ENCODE data around the gene MKI67. TPM values are rescaled to one million over a fixed set of nuclear protein-coding genes. Genes with fewer than 3 reads are reported as not detected.

Gene MKI67
- total RNA-seq, 3 donors from 2014 or later, result 5.4 to 5.7 (median 5.4) TPM

DNA sequence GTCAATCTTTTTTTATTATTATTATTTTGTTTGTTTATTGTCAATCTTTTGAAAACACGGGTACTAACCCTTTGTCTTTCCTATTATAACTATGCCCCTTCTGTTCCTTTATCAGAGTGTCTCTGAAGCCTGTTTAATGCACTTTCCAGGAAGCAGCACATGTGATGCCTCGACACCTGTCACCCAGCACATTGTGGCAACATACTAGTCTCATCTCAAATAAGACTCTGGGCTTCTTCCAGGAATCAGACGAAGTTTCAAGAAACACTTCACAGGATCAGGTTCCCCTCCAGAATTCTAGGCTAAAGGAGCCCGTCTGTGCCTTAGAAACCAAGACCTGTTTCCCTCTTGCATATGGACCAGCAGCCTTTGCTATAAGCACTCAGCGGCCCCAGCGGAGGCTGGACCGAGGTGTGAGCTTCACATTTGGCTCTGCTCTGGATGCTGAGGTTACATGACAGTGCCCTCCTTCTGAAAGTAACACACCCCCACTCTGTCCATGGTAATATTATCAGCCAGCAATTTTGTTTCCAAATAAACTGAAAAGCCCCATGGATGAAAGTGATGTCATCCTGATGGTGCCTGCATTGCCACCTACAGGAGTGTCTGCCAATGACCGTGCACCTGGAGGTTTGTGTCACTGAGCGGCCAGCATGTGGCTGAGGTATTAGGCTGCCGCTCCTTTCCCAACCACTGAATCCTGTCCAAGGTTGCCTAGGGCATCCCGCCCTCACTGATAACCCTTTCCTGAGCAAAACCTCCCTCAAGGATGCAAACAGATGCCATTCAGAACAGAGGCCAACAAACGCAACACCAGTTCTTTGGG lies 38.1 kb downstream of the MKI67 start:
- no peak overlapping the region for H3K4me3 Mint-ChIP-seq
- peaks cover 10% of the 10 kb centered on the region for H3K36me3 Mint-ChIP-seq (ENCODE audit: insufficient read depth)
- no peaks in the 10 kb centered on the region for H3K9me3 Mint-ChIP-seq
- ATAC-seq (no peak), DNase-seq (no peak)
- no peaks in the 10 kb centered on the region for H3K4me1 Mint-ChIP-seq (ENCODE audit: low read depth)
- no peaks in the 10 kb centered on the region for H3K27me3 Mint-ChIP-seq (ENCODE audit: low read depth)

DNA sequence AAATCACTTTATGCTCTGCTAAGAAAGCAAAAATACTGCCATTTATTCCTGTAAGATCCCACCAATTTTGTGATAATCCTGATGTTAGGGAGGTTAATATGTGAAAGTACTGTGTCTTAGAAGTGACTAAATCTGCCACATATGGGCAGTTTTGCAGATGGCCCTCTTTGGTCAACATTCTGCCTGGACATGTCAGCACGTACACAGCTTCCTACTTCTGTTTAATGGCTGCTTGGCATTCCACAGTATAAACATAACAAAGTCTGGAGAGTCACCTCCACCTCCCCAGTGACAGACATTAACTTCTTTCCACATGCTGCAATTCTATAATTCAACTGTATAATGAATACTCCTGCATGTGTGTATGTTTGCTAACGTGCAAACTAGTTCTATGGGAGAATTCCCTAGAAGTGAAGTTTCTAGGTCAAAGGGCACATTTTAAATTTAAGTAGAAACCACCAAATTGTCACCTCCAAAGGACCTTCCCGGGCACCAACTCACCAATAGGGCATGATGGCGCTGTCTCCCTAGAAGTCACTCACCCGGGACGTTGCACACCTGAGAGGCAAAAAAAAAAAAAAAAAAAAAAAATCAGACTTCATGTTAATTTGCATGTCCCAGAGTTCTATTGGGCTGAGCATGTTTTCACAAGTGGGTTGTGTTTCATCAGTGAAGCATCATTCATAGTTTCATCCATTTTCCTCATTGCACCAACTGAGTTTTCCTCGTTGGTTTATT lies 38.9 kb downstream of the MKI67 start:
- no peaks in the 10 kb centered on the region for H3K27me3 Mint-ChIP-seq (ENCODE audit: low read depth)
- no peak for DNase-seq
- peaks cover 10% of the 10 kb centered on the region for H3K36me3 Mint-ChIP-seq (ENCODE audit: insufficient read depth)
- no peak for ATAC-seq
- H3K4me1 Mint-ChIP-seq (ENCODE audit: low read depth), result no peaks in the 10 kb centered on the region
- no peaks in the 10 kb centered on the region for H3K9me3 Mint-ChIP-seq
- H3K4me3 Mint-ChIP-seq, result no peak overlapping the region

DNA sequence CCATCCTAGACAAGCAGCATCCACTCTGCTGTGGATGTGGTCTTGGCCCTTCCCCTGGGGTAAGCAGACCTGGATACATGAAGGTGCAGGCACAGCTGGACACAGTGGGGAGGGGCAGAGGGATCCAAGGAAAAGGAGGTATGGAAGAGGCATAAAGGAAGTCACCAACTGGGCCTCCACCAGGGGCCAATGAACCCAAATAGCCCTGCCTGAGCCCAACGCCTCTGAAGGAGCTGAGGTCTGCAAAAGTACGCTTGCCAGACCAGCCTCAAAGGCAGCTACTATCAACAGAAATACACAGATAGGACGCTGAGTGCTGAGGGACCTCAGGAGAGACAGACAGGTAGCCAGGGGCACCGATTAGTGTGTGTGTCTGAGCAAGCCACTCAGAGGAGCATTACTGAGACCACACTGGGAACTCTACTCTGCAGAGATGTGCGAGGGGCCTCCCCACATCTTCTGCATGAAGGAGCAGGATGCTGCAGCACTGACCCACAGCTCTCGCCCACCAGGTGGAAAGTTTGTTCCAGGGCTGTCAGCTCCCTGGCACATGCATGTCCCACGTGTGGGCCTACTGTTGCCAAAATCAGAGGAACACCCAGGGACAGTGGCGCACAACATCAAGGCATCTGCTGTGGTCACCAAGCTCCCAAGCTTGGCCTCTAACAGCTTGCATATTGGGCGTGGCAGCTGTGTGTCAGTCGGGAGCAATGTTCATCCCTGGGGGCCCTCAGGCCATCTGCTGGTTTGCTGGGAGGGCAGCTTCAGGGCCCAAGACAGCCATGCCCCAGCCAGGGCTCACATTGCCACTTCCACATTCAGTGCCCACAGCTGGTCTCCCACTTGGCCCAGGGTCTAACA lies 40.0 kb downstream of the MKI67 start:
- H3K4me3 Mint-ChIP-seq, result no peak overlapping the region
- H3K36me3 Mint-ChIP-seq (ENCODE audit: insufficient read depth), result peaks cover 10% of the 10 kb centered on the region
- no peaks in the 10 kb centered on the region for H3K27me3 Mint-ChIP-seq (ENCODE audit: low read depth)
- ATAC-seq, result no peak
- no peak for DNase-seq
- no peaks in the 10 kb centered on the region for H3K9me3 Mint-ChIP-seq
- H3K4me1 Mint-ChIP-seq (ENCODE audit: low read depth), result no peaks in the 10 kb centered on the region

DNA sequence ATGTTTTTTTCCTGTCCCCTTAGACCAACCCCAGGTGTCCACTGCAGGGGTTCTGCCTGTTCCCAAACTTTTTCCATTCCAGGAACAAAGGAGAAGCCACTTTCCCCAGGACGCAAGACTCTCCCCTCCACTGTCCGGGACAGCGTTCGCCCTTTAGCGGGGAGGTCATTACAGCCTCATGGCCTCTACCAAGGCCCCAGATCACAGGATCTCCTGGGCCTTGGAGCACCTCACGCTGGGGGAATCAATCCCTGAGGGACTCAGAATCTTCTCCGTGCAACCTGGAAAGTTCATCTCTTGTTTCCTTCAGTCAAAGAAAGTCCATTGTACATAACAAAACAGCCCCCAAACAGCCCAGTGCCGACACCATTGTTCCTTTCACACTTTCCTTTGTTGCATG lies 41.2 kb downstream of the MKI67 start:
- H3K4me3 Mint-ChIP-seq, result no peak overlapping the region
- peaks cover 16% of the 10 kb centered on the region for H3K36me3 Mint-ChIP-seq (ENCODE audit: insufficient read depth)
- H3K4me1 Mint-ChIP-seq (ENCODE audit: low read depth), result no peaks in the 10 kb centered on the region
- ATAC-seq (no peak), DNase-seq (no peak)
- no peaks in the 10 kb centered on the region for H3K9me3 Mint-ChIP-seq
- no peaks in the 10 kb centered on the region for H3K27me3 Mint-ChIP-seq (ENCODE audit: low read depth)

DNA sequence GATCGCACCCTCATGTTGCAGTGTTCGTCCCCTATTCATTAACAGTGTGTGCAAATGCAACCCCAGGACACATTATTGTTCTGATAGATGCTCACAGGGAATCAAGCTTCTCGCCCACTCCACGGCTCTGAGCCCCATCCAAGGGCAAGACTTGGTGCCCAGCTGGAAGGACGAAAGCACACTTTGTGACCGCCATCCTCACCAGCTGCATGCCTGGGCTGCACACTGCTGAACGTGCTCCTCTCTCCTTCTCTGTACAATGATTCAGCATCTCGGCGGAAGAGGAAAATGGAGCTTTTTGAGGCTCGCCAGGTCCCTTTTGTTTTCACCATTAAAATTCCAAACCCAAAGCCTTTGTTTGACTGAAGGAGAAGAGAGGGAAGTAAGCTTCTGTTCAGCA lies 41.9 kb downstream of the MKI67 start:
- Mint-ChIP-seq H3K27me3 (ENCODE audit: low read depth) (no peaks in the 10 kb centered on the region), H3K4me1 (ENCODE audit: low read depth) (no peaks in the 10 kb centered on the region), H3K4me3 (no peak overlapping the region), H3K36me3 (ENCODE audit: insufficient read depth) (peaks cover 19% of the 10 kb centered on the region), H3K9me3 (no peaks in the 10 kb centered on the region)
- ATAC-seq, result no peak
- no peak for DNase-seq

DNA sequence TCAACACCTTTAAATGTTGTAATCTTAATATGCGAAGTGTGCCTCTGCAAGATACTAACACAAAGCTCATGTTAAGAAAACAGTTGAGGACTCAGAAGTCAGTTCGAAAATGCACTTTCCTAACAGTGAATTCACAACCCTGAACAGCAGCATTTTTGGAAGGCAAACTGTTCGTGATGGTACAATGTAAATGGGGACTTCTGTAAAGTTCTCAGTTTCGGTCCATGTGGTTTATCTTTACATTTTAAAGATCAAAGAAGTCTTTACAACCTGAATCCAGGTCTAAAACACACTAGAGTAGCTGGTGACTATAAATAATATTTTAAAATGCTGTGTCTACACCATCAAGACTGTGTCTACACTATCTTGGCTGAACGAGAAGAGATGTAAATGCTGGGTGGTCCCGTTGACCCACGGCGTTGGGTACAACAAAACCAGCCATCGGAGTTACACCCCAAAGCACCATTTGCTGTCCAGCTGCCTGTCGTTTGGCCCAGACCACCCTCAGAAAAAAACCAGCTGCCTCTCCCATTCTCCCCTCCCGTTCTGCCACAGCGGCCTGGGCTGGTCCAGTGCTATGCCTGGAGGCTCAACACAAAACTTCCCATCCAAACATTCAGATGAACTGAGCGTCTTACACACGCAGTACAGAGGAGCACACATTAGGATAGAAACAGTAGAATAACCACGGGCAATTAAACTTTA lies 42.9 kb downstream of the MKI67 start:
- DNase-seq (no peak), ATAC-seq (no peak)
- Mint-ChIP-seq H3K4me3 (no peak overlapping the region), H3K27me3 (ENCODE audit: low read depth) (no peaks in the 10 kb centered on the region), H3K4me1 (ENCODE audit: low read depth) (no peaks in the 10 kb centered on the region), H3K36me3 (ENCODE audit: insufficient read depth) (peaks cover 25% of the 10 kb centered on the region), H3K9me3 (no peaks in the 10 kb centered on the region)

DNA sequence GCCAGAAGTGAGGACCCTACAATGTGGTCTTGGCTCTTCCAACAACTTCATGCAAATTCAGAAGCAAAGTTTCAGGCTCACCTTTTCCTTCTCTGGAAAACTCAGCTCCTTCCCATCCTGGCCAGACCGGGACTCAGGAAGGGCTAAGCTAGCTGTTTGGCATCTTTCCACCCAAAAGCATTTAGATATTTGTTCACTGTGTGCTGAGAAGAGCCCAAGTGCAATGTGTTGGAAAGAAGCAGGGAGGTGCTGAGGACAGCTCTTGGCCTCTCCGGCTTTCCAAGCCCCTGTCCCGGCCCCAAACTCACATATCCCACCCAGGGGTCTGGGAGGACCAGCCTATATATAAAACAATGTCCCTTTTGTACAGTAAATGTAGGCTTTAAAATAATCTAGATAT lies 44.5 kb downstream of the MKI67 start:
- DNase-seq (no peak), ATAC-seq (no peak)
- H3K4me3 Mint-ChIP-seq, result no peak overlapping the region
- no peaks in the 10 kb centered on the region for H3K27me3 Mint-ChIP-seq (ENCODE audit: low read depth)
- H3K36me3 Mint-ChIP-seq (ENCODE audit: insufficient read depth), result peaks cover 28% of the 10 kb centered on the region
- no peaks in the 10 kb centered on the region for H3K9me3 Mint-ChIP-seq
- H3K4me1 Mint-ChIP-seq (ENCODE audit: low read depth), result no peaks in the 10 kb centered on the region

DNA sequence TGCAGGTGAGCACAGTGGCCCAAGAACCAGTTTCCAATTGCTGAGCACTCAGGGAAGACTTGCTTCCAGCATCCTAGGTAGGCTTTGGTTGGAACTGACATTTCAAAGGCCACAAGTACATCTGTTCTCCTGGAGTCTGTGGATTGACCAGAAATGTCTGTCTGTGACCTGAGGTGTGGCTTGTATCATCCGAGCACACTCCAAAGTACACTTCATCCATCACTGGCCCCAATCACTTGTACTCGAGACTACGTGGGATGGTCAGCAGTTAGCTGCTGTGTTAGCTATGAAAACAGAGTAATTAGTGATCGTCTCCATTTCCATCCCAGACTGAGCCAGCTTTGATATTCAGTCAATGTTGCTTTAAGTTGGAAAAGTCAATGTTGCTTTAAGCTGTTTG lies 45.0 kb downstream of the MKI67 start:
- H3K9me3 Mint-ChIP-seq, result no peaks in the 10 kb centered on the region
- H3K4me3 Mint-ChIP-seq, result no peak overlapping the region
- H3K4me1 Mint-ChIP-seq (ENCODE audit: low read depth), result no peaks in the 10 kb centered on the region
- DNase-seq (no peak), ATAC-seq (no peak)
- H3K36me3 Mint-ChIP-seq (ENCODE audit: insufficient read depth), result peaks cover 32% of the 10 kb centered on the region
- no peaks in the 10 kb centered on the region for H3K27me3 Mint-ChIP-seq (ENCODE audit: low read depth)

DNA sequence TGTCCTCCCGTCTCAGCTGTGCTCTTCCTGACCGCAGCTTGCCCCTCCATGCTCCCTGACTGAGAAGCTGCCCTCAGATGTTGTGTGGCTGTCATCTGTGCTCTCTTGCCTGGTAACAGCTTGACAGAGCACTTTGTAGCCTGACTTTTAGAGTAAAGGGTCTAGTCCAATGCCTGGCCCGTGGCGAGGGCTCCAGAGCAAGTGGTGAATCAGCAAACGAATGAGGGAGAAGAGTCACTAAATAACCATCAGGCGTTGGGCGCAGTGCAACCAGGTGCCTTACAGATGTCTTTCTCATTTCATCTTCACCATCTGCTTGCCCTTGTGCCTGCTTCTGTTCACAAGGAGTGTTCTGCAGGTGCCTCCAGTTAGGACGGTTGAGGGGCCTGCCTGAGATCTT lies 45.6 kb downstream of the MKI67 start:
- H3K27me3 Mint-ChIP-seq (ENCODE audit: low read depth), result no peaks in the 10 kb centered on the region
- no peaks in the 10 kb centered on the region for H3K9me3 Mint-ChIP-seq
- no peak overlapping the region for H3K4me3 Mint-ChIP-seq
- H3K36me3 Mint-ChIP-seq (ENCODE audit: insufficient read depth), result peaks cover 34% of the 10 kb centered on the region
- no peaks in the 10 kb centered on the region for H3K4me1 Mint-ChIP-seq (ENCODE audit: low read depth)
- DNase-seq (no peak), ATAC-seq (no peak)

DNA sequence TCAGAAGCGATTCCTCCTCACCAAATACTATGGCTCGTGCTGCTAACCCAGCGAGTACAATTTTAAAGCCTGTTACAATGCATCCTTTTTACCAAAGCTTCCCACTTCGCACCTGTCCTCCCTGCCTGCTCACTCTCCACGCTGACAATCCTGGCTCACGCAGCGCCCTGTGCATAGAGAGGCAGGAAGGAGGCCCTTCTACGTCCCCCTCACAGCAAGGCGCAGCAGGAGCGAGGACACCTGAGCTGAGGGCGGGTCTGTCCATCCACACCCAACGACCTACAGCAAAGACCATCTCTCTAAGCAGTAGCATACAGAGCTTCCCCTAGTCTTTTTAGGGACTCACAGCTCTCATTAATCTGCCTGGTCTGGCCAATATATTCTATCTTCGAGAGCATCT lies 46.0 kb downstream of the MKI67 start:
- H3K9me3 Mint-ChIP-seq, result no peaks in the 10 kb centered on the region

DNA sequence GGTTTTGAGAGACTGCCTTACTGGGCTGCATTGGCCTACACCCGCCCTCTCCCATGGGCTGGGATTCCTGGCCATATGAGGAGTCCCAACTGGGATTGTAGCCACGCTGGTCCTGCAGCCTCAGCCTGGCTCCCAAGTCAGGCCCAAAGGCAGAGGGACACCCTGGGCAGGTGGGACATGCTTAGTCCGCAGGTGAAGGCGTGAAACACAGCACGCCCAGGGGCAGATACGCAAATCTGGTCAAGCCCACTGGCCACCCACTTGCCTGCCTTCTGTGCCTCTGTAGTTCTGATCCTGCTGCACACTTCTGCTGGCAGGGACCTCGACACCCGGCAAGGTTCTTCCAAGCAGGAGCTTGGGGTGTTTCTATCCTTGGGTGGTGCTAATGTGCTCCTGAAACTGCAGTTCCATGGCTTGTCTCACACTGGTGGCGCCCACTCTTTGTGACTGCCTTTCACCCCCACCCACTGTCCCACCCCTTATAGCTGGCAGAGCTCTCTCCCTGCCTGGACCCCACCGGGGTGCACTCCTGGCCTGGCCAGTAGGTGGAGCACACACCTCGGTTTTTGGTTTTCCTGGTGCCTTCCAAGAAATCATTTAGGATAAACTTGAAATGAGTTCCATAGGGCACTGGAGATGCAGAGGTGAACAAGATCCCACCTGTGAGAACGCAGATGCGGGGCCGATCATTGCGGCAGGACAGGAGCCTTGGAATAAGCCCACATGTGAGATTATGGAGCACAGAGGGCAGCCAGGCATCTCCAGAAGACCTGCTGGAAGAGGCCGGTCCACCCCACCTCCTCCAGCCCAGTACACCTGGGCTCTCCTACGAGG lies 47.9 kb downstream of the MKI67 start:
- H3K9me3 Mint-ChIP-seq, result no peaks in the 10 kb centered on the region
- H3K27me3 Mint-ChIP-seq (ENCODE audit: low read depth), result no peaks in the 10 kb centered on the region
- peaks cover 42% of the 10 kb centered on the region for H3K36me3 Mint-ChIP-seq (ENCODE audit: insufficient read depth)
- peak; percentile 77 to 84 for ATAC-seq
- no peak overlapping the region for H3K4me3 Mint-ChIP-seq
- DNase-seq, result peak; percentile 37
- H3K4me1 Mint-ChIP-seq (ENCODE audit: low read depth), result peaks cover 4% of the 10 kb centered on the region

More for the DNA sequence above, 46.0 kb downstream of the MKI67 start:
- no peak overlapping the region for H3K4me3 Mint-ChIP-seq
- no peaks in the 10 kb centered on the region for H3K27me3 Mint-ChIP-seq (ENCODE audit: low read depth)
- H3K36me3 Mint-ChIP-seq (ENCODE audit: insufficient read depth), result peaks cover 36% of the 10 kb centered on the region
- H3K4me1 Mint-ChIP-seq (ENCODE audit: low read depth), result no peaks in the 10 kb centered on the region
- ATAC-seq, result no peak
- DNase-seq, result no peak

DNA sequence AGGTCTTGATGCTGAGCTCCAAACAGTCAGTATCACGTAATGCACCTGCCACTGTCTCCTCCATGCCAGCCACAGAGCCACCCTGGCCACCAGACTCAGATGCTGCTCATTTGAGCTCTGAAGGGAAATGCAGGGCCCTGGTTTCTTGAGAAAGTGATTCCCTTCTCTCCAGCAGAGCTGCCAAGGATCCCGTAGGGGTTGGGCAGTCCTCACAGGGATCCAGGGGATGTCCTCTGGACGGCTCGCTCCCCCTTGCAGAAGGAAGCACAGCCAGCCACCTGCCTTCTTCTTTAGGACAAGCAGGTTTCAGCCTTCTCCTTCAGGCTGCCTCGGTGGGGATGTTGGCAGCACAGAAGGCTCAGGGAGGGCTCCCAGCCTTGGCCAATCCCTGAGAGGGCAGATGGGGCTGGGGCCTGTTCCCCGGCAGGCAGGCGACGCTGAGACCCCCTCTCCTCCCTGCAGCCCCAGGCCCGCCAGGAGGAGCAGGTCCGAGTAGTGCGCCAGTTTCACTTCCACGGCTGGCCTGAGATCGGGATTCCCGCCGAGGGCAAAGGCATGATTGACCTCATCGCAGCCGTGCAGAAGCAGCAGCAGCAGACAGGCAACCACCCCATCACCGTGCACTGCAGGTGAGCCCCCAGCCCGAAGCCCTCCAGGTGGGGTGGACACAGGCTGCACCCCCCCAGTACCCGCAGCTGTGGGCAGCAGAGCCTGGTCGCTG lies 48.9 kb downstream of the MKI67 start:
- no peaks in the 10 kb centered on the region for H3K27me3 Mint-ChIP-seq (ENCODE audit: low read depth)
- ATAC-seq (no peak), DNase-seq (no peak)
- H3K4me1 Mint-ChIP-seq (ENCODE audit: low read depth), result peaks cover 7% of the 10 kb centered on the region
- H3K9me3 Mint-ChIP-seq, result no peaks in the 10 kb centered on the region
- H3K4me3 Mint-ChIP-seq, result no peak overlapping the region
- peaks cover 49% of the 10 kb centered on the region for H3K36me3 Mint-ChIP-seq (ENCODE audit: insufficient read depth)

DNA sequence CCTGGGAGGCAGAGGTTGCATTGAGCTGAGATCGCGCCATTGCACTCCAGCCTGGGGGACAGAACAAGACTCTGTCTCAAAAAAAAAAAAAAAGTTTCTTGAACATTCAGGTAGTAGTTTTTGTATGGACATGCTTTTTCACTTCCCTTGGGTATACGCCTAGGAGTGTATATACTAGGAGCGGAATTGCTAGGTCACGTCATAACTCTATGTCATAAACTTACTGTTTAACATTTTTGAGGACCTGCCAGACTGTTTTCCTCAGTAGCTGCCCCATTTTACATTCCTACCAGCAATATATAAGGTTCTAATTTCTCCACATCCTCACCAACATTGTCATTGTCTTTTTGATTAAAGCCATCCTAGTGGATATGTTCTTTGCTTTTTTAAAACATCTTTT lies 51.6 kb downstream of the MKI67 start:
- no peak for DNase-seq
- H3K9me3 Mint-ChIP-seq, result no peaks in the 10 kb centered on the region
- H3K4me1 Mint-ChIP-seq (ENCODE audit: low read depth), result peaks cover 7% of the 10 kb centered on the region
- H3K4me3 Mint-ChIP-seq, result no peak overlapping the region
- no peaks in the 10 kb centered on the region for H3K27me3 Mint-ChIP-seq (ENCODE audit: low read depth)
- H3K36me3 Mint-ChIP-seq (ENCODE audit: insufficient read depth), result peaks cover 52% of the 10 kb centered on the region
- no peak for ATAC-seq
